Heart left ventricle (tissue), 16 donors: Measurements from ENCODE around the gene HELLS. TPM values are rescaled to one million over a fixed set of nuclear protein-coding genes. Genes with fewer than 3 reads are reported as not detected.
"Not testable (repeated sequence)": the region's sequence is repeated elsewhere in the genome, so short reads cannot be mapped to it uniquely, and the experiment has no call there.

Experiments used
- ATAC-seq, 4 donors: fragments of 200-7000 bp; cut with Tn5 transposase; one replicate each; pipeline ENCODE4 v1.9.1; 2020 to 2022; ENCODE audit warnings: moderate library complexity in 4 of 4, mild to moderate bottlenecking in 3 of 4, moderate number of reproducible peaks in 1 of 4
- DNase-seq, 5 donors: peaks; one replicate each; pipeline ENCODE4 v3.0.0-alpha.2; 2020
- H3K27ac ChIP-seq, 12 donors: fragments of 200-600 bp; sonication (generic) in 4 of 12; one replicate each; pipeline versions ENCODE4 v1.5.0 to v1.8.0; 2016 to 2022; ENCODE audit warnings: mild to moderate bottlenecking in 2 of 12
- H3K27me3 ChIP-seq, 9 donors: fragments of 200-600 bp; sonication (generic) in 2 of 9; one replicate each; pipeline versions ENCODE4 v1.5.1 to v1.8.0; 2016 to 2022; ENCODE audit warnings: mild to moderate bottlenecking in 3 of 9
- H3K36me3 ChIP-seq, 9 donors: fragments of 200-600 bp; sonication (generic) in 2 of 9; one replicate each; pipeline versions ENCODE4 v1.5.0 to v1.8.0; 2018 to 2022; ENCODE audit warnings: mild to moderate bottlenecking in 2 of 9
- H3K4me1 ChIP-seq, 12 donors: fragments of 200-600 bp; sonication (generic) in 4 of 12; one replicate each; pipeline versions ENCODE4 v1.5.0 to v1.8.0; 2016 to 2022; ENCODE audit warnings: mild to moderate bottlenecking in 3 of 12
- H3K4me3 ChIP-seq, 12 donors: fragments of 200-600 bp; sonication (generic) in 4 of 12; one replicate each; pipeline versions ENCODE4 v1.5.0 to v1.8.0; 2017 to 2022; ENCODE audit warnings: mild to moderate bottlenecking in 9 of 12, moderate library complexity in 4 of 12
- H3K9me3 ChIP-seq, 12 donors: fragments of 200-600 bp; sonication (generic) in 4 of 12; one replicate each; pipeline versions ENCODE4 v1.5.0 to v1.8.0; 2016 to 2022; ENCODE audit warnings: mild to moderate bottlenecking in 1 of 12
- CTCF ChIP-seq, 12 donors: fragments of 200-600 bp; sonication (generic) in 4 of 12; IDR thresholded peaks; one replicate each; pipeline versions ENCODE4 v1.5.0 to v1.8.0; 2018 to 2022; ENCODE audit warnings: antibody characterized with exemption in 12 of 12, mild to moderate bottlenecking in 5 of 12
- POLR2A ChIP-seq, 2 donors: fragments of 450-650 bp; IDR thresholded peaks; one replicate each; pipeline ENCODE4 v1.6.1; 2017; ENCODE audit warnings: antibody characterized with exemption in 2 of 2, mild to moderate bottlenecking in 2 of 2, moderate library complexity in 2 of 2
- WGBS, 4 donors: extraction: QIAGEN DNeasy Blood & Tissue Kit in 2 of 4; methylation state at CpG; one replicate each; pipeline versions ENCODE4 v1.1.5 to v1.1.7; 2013 to 2018; 5-methylcytosine and 5-hydroxymethylcytosine counted together
- intact Hi-C, 10 donors: fragments of 100-400 bp; cut with DNase I; formaldehyde crosslinking; loops; one replicate each; pipeline versions ENCODE4 v1.11.1 to v1.14.2; 2022
- polyA plus RNA-seq, 2 donors: library from polyadenylated mRNA; stranded (reverse); fragments of 200-250 nt; gene quantifications; one replicate each; pipeline ENCODE4 v1.2.3, GENCODE V29; 2013
- total RNA-seq, 9 donors: library from RNA; depleted of rRNA in 2 of 9; stranded (reverse); fragments of >200 nt in 2 of 9; fragmentation: NEBNext Ultra II Directional in 3 of 9; extraction: Animal tissue kit (Norgen Biotek cat#: 25700) in 3 of 9; gene quantifications; one replicate each; pipeline versions ENCODE4 v1.1.0 to v1.2.4, GENCODE V29; 2016 to 2023
- donor health status: ischemic (EF 13 %, LVEDD 7.1; RV severe dilation, severe dysfunction).
- donor health status: healthy with polysubstance abuse.
- donor health status: DM: no; HTN: yes; CAD: no.
- donor health status: DM: no; HTN: no; CAD: no.
- donor health status: ischemic (EF 25% LVEDD 6.9; RV normal size, moderate dysfunction).
- donor health status: ischemic (EF 25% LVEDD 5.7; RV mildly dilated, moderate dysfunction).
- donor health status: healthy.
- donor health status: DM: yes; HTN: yes; CAD: no.
- donor health status: ischemic (EF 35%, LVEDD 5.7; RV mildly dilated, moderate dysfunction).
- donor health status: nonischemic (EF 11% LVEDD 7.7; RV severe dilation, severe dysfunction).
- donor health status: DM: yes; HTN: yes; CAD: no.
- donor health status: PGD.
- donor health status: ischemic (EF 29% LVEDD 5.4; RV normal size, mild dysfunction).
- donor health status: nonischemic (EF 23%, LVEDD 6.1; RV moderate dilation, normal function).

Gene HELLS
- total and polyA plus RNA-seq, 11 donors = 0.23 to 8.9 (median 0.75) TPM

- no peak for ATAC-seq
Observed at GRCh38 chr10:94521276-94522250, 24.0 kb upstream of the HELLS start.

GRCh38 chr10:94524146-94524545 is 21.4 kb upstream of the HELLS start:
- Histone ChIP-seq H3K27me3 (no peaks in the 10 kb centered on the region), H3K36me3 (peaks cover 0 to 64% (median 16%) of the 10 kb centered on the region in 9 donors), H3K9me3 (no peaks in the 10 kb centered on the region), H3K27ac (no peak overlapping the region), H3K4me1 (no peaks in the 10 kb centered on the region), H3K4me3 (no peak overlapping the region)
- intact Hi-C loops = no loop called here
- 86 to 95% (median 91%) methylated on average over 7 of the region's 7 CpGs for WGBS, 4 donors
- DNase-seq (no peak), ATAC-seq (no peak)
- TF ChIP-seq POLR2A (IDR thresholded peaks at IDR 0.05) = no peak
- TF ChIP-seq CTCF (IDR thresholded peaks at IDR 0.05) = no peak

More at GRCh38 chr10:94521276-94522250, 24.0 kb upstream of the HELLS start:
- intact Hi-C loops = no loop called here
- TF ChIP-seq POLR2A (IDR thresholded peaks at IDR 0.05) (no peak), CTCF (IDR thresholded peaks at IDR 0.05) (no peak)
- no peak for DNase-seq
- Histone ChIP-seq H3K4me1 (no peaks in the 10 kb centered on the region), H3K36me3 (peaks cover 0 to 65% (median 16%) of the 10 kb centered on the region in 9 donors), H3K27ac (no peak overlapping the region), H3K9me3 (no peaks in the 10 kb centered on the region), H3K27me3 (no peaks in the 10 kb centered on the region), H3K4me3 (no peak overlapping the region)
- 92 to 96% (median 94%) methylated on average over 5 of the region's 5 CpGs for WGBS, 4 donors

- 97 to 98% (median 98%) methylated on average over 5 of the region's 5 CpGs for WGBS, 4 donors
- no peak for ATAC-seq
Observed at GRCh38 chr10:94524711-94525110, 20.9 kb upstream of the HELLS start.

GRCh38 chr10:94531550-94531949 is 14.0 kb upstream of the HELLS start:
- H3K4me3 ChIP-seq, H3K4me1 ChIP-seq, H3K27me3 ChIP-seq, H3K9me3 ChIP-seq, ATAC-seq, H3K27ac ChIP-seq, DNase-seq, intact Hi-C loops: not testable (repeated sequence)
- H3K36me3 ChIP-seq = peaks cover 0 to 68% (median 26%) of the 10 kb centered on the region in 9 donors

More at GRCh38 chr10:94524711-94525110, 20.9 kb upstream of the HELLS start:
- no peaks in the 10 kb centered on the region for H3K27me3 ChIP-seq
- no peaks in the 10 kb centered on the region for H3K4me1 ChIP-seq
- peaks cover 0 to 67% (median 16%) of the 10 kb centered on the region in 9 donors for H3K36me3 ChIP-seq
- no peak overlapping the region for H3K27ac ChIP-seq
- intact Hi-C loops = no loop called here
- DNase-seq = no peak
- no peaks in the 10 kb centered on the region for H3K9me3 ChIP-seq
- TF ChIP-seq POLR2A (IDR thresholded peaks at IDR 0.05) (no peak), CTCF (IDR thresholded peaks at IDR 0.05) (no peak)
- H3K4me3 ChIP-seq = no peak overlapping the region
